ENCODE results near the gene RNF144A.
"Not testable (repeated sequence)": the region's sequence is repeated elsewhere in the genome, so short reads cannot be mapped to it uniquely, and the experiment has no call there.

RNF144A gene

GRCh38 chr2:6929196-6929819 is 12.1 kb downstream of the RNF144A start:
- DNase-seq (ENCODE audit: low spot score), result no peak

GRCh38 chr2:6930923-6931647 is 13.9 kb downstream of the RNF144A start:
- DNase-seq (ENCODE audit: low spot score), result no peak

GRCh38 chr2:6931753-6932152 is 14.5 kb downstream of the RNF144A start:
- no peak for DNase-seq (ENCODE audit: low spot score)

GRCh38 chr2:6932206-6932605 is 15.0 kb downstream of the RNF144A start:
- no peak for DNase-seq (ENCODE audit: low spot score)

- DNase-seq (ENCODE audit: low spot score), result no peak
These were observed 15.6 kb downstream of the RNF144A start for GRCh38 chr2:6932828-6933227.

GRCh38 chr2:6933911-6934310 is 16.7 kb downstream of the RNF144A start:
- DNase-seq (ENCODE audit: low spot score), result no peak

GRCh38 chr2:6934345-6934744 is 17.1 kb downstream of the RNF144A start:
- DNase-seq (ENCODE audit: low spot score), result no peak

- DNase-seq (ENCODE audit: low spot score), result no peak
These were observed 17.8 kb downstream of the RNF144A start for GRCh38 chr2:6934758-6935651.

- DNase-seq (ENCODE audit: low spot score), result not testable (repeated sequence)
These were observed 18.4 kb downstream of the RNF144A start for GRCh38 chr2:6935652-6936020.

GRCh38 chr2:6937157-6937556 is 19.9 kb downstream of the RNF144A start:
- DNase-seq (ENCODE audit: low spot score), result no peak

GRCh38 chr2:6937582-6937981 is 20.4 kb downstream of the RNF144A start:
- no peak for DNase-seq (ENCODE audit: low spot score)

GRCh38 chr2:6939071-6939470 is 21.9 kb downstream of the RNF144A start:
- DNase-seq (ENCODE audit: low spot score), result no peak

GRCh38 chr2:6940820-6941219 is 23.6 kb downstream of the RNF144A start:
- no peak for DNase-seq (ENCODE audit: low spot score)

GRCh38 chr2:6941299-6942046 is 24.3 kb downstream of the RNF144A start:
- DNase-seq (ENCODE audit: low spot score), result no peak

- DNase-seq (ENCODE audit: low spot score), result no peak
These were observed 25.6 kb downstream of the RNF144A start for GRCh38 chr2:6942848-6943247.

GRCh38 chr2:6943523-6943922 is 26.3 kb downstream of the RNF144A start:
- no peak for DNase-seq (ENCODE audit: low spot score)

GRCh38 chr2:6943971-6944370 is 26.8 kb downstream of the RNF144A start:
- no peak for DNase-seq (ENCODE audit: low spot score)

- no peak for DNase-seq (ENCODE audit: low spot score)
These were observed 27.3 kb downstream of the RNF144A start for GRCh38 chr2:6944555-6944954.

- no peak for DNase-seq (ENCODE audit: low spot score)
These were observed 28.0 kb downstream of the RNF144A start for GRCh38 chr2:6945087-6945813.

- no peak for DNase-seq (ENCODE audit: low spot score)
These were observed 28.6 kb downstream of the RNF144A start for GRCh38 chr2:6945821-6946220.

GRCh38 chr2:6946722-6947121 is 29.5 kb downstream of the RNF144A start:
- DNase-seq (ENCODE audit: low spot score), result peak; percentile 18

All from hepatic stellate cell (primary cell).